AG09319 (cell line): ENCODE data around the gene SMC6.

Source experiments
- DNase-seq: peaks from one replicate; pipeline ENCODE4 v3.0.0-alpha.2; 2010; ENCODE audit warnings: low read depth; ENCODE audit errors: extremely low read depth
- TF ChIP-seq, protein P1 (sequence below): IDR thresholded peaks from 2 replicates; pipeline ENCODE4 v1.5.1; 2011; ENCODE audit warnings: low read depth, mild to moderate bottlenecking, inconsistent platforms, low read length, moderate library complexity

Gene SMC6

DNA sequence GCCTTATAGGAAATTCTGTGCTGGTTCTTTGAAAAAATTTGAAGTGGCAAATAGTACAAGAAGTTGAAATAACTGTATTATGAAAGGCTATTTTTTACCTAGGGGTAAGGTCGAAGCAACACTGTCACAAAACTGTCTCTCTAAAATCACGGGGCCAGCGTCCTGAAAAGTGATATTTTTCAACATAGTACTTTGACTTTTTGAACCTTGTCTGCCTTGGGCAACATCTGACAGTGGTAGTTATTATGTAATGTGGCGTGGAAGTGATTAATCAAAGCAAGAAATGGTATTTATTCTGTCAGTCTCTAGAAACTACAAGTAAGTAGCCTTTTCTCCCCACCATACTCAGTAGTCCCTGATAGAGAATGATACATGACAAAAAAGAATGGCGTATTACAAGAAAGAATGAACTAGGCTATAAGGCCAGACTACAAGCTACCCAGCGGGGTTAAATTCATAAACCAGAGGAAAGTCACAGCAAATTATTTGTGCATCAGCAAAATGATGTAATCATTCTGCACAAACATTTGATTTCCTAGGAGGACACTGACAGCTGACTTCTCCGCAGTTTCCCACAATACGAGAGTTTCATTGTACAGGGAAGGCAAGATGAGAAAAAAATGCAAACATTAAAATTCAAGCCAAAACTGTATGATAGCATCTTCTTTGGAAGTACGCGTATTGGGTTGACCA is 10.2 kb upstream of the SMC6 start:
- DNase-seq: no peak
- TF ChIP-seq, protein P1, sequence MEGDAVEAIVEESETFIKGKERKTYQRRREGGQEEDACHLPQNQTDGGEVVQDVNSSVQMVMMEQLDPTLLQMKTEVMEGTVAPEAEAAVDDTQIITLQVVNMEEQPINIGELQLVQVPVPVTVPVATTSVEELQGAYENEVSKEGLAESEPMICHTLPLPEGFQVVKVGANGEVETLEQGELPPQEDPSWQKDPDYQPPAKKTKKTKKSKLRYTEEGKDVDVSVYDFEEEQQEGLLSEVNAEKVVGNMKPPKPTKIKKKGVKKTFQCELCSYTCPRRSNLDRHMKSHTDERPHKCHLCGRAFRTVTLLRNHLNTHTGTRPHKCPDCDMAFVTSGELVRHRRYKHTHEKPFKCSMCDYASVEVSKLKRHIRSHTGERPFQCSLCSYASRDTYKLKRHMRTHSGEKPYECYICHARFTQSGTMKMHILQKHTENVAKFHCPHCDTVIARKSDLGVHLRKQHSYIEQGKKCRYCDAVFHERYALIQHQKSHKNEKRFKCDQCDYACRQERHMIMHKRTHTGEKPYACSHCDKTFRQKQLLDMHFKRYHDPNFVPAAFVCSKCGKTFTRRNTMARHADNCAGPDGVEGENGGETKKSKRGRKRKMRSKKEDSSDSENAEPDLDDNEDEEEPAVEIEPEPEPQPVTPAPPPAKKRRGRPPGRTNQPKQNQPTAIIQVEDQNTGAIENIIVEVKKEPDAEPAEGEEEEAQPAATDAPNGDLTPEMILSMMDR: no peak

DNA sequence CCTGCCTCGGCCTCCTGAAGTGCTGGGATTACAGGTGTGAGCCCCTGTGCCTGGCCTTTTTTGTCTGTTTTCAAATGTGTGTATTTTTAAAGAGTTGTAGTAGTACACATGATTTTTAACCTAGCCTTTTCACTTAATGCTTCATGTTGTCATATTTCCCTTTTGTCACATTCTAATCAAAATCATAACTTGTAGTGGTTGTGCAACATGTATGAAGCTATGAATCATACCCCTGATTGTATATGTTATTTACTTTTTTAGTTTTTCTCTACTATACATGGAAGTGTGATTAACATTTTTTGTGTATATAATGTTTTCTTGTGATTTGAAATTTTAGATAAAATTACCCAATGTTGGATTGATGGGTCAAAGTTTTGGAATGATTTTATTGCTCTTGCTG is 8.8 kb upstream of the SMC6 start:
- no peak for DNase-seq

DNA sequence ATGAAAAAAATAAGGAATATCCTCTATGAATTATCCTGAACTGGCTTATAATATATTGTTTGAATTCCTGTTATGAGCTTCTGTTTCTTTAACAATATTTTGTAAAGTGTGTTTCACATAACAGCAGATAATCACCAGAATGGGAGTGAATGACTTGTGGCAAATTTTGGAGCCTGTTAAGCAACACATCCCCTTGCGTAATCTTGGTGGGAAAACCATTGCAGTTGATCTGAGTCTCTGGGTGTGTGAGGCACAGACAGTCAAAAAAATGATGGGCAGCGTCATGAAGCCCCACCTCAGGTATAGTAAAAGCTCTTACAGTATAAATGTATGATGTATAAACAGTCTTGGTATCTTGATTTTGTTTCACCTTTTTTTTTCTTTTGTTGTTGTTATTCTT is 6.2 kb upstream of the SMC6 start:
- no peak for DNase-seq
- TF ChIP-seq, protein P1: no peak

More for the DNA sequence above, 8.8 kb upstream of the SMC6 start:
- TF ChIP-seq, protein P1: no peak

DNA sequence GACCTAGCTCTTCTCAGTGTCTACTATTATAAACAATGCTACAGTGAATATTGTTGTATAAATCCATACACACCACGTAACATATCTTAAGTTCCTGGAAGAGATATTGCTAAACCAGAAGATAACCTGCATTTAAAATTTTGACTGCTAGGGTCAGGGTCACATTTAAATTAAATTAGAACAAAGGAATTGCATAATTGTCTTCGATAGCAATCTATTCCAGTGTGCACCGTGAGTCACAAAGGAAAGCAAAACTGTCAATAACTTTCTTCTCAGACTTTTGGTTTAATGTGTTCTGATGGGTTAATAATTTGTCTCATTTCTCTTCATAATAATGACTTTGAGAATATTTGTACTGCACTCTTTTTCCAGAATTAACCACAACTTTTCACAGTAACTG is 4.5 kb upstream of the SMC6 start:
- TF ChIP-seq, protein P1: no peak
- DNase-seq: no peak

DNA sequence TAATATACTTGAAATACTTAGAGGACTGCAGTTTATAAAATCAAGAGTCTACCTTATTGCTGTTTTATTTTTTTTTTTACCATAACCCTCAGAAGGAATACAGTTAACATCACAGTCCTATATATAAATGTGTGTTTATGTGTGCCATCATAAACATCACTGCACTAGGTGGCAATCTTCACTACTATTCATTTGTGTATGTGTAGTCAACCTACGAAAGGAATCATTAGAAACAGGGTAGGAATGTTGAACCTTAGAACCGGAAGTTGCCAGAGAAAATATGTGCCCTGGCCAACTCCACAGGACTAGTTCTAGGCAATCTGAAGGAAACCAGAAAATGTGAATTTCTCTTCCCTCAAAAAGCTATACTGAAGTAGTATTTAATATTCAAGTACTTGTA is 3.7 kb upstream of the SMC6 start:
- no peak for DNase-seq
- TF ChIP-seq, protein P1: no peak

DNA sequence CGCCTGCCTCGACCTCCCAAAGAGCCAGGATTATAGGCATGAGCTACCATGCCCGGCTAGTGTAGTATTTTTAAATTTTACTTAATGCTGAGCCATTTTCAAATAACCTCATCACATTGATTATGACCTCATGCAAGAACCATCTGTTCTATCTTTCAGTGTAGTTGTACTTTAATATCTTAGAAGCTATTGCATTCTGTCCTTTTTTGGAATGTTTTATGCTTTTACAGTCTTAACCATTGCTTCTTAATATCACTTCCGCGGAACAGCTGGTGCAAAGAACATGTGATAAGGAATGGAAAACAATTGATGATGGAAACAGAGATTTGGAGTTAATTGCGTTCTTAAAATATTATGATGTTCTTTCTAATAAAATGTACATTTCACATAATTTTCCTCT is 3.1 kb upstream of the SMC6 start:
- no peak for DNase-seq
- TF ChIP-seq, protein P1: no peak

DNA sequence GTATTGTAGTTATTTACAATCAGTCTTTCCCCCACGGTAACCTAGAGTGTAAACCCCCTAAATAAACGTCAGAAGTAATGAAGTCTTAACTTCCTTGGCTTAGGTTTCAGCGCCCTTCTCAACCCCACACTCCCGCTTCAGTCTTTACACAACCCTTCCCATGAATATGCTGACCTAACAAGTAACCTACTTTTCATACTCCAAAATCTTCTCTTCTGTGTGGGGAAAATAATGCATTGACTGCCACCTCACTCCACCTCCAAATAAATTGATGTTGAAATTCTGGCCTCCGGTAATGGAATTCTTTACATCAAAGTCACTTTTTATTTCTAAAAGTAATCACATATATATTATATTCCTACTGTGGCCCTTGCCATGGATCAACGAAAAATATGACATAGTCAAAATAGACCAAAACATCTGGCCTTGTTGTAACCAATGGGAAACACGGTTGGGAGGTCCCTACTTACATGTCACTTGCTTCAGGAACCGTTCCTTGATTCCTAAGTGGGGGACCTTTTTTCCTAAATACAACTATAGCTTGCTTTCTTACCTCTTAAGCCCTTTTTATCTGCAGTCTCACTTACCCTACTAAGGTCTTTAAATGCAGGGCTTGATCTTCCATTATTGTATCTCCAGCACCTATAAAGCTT is 1.3 kb upstream of the SMC6 start:
- TF ChIP-seq, protein P1: no peak
- no peak for DNase-seq
